ENCODE data around the gene TUBGCP2.
A peak's percentile ranks its signal among the peaks of the same experiment; 100 is the strongest.

The TUBGCP2 gene

GRCh38 chr10:133261726-133262325 is 46.8 kb downstream of the TUBGCP2 start:
- H3K4me3 ChIP-seq (ENCODE audit: low read depth, low read length), result peak overlapping the region; percentile 47
- in situ Hi-C loops (cut with HindIII; ENCODE audit: low sequenced_read_pairs), result no loop called here
- no peak for DNase-seq (ENCODE audit: low read depth)
- no peak for TF ChIP-seq CTCF (IDR thresholded peaks at IDR 0.05; ENCODE audit: low read depth, low read length, missing control alignments)

- in situ Hi-C loops (cut with HindIII; ENCODE audit: low sequenced_read_pairs), result no loop called here
- no peak for TF ChIP-seq CTCF (IDR thresholded peaks at IDR 0.05; ENCODE audit: low read depth, low read length, missing control alignments)
- DNase-seq (ENCODE audit: low read depth), result no peak
- H3K4me3 ChIP-seq (ENCODE audit: low read depth, low read length), result peak overlapping the region; percentile 47
These were observed 47.6 kb downstream of the TUBGCP2 start for GRCh38 chr10:133260895-133261725.

GRCh38 chr10:133259602-133259989 is 49.1 kb downstream of the TUBGCP2 start:
- no peak for DNase-seq (ENCODE audit: low read depth)
- in situ Hi-C loops (cut with HindIII; ENCODE audit: low sequenced_read_pairs), result no loop called here
- no peak overlapping the region for H3K4me3 ChIP-seq (ENCODE audit: low read depth, low read length)
- no peak for TF ChIP-seq CTCF (IDR thresholded peaks at IDR 0.05; ENCODE audit: low read depth, low read length, missing control alignments)

GRCh38 chr10:133258818-133259601 is 49.7 kb downstream of the TUBGCP2 start:
- H3K4me3 ChIP-seq (ENCODE audit: low read depth, low read length), result no peak overlapping the region
- in situ Hi-C loops (cut with HindIII; ENCODE audit: low sequenced_read_pairs), result no loop called here
- DNase-seq (ENCODE audit: low read depth), result peak; percentile 99
- TF ChIP-seq CTCF (IDR thresholded peaks at IDR 0.05; ENCODE audit: low read depth, low read length, missing control alignments), result no peak

GRCh38 chr10:133258066-133258817 is 50.4 kb downstream of the TUBGCP2 start:
- in situ Hi-C loops (cut with HindIII; ENCODE audit: low sequenced_read_pairs), result no loop called here
- no peak overlapping the region for H3K4me3 ChIP-seq (ENCODE audit: low read depth, low read length)
- TF ChIP-seq CTCF (IDR thresholded peaks at IDR 0.05; ENCODE audit: low read depth, low read length, missing control alignments), result no peak
- DNase-seq (ENCODE audit: low read depth), result no peak
